Astrocyte (in vitro differentiated cells and primary cell): ENCODE measurements around the gene ATP2A2. TPM values are rescaled to one million over a fixed set of nuclear protein-coding genes. Genes with fewer than 3 reads are reported as not detected.

Experiments used
- DNase-seq: peaks from one replicate; pipeline ENCODE4 v3.0.0-alpha.2; 2010; ENCODE audit warnings: low read depth
- FAIRE-seq: peaks from 2 replicates; lab custom pipeline; 2011; peaks lifted over from hg19 to GRCh38; lab: Jason Lieb, UNC
- H2AFZ ChIP-seq: 2 replicates; pipeline ENCODE4 v1.6.0; 2012; ENCODE audit warnings: low read depth, low read length, inconsistent platforms
- H3K27ac ChIP-seq: 2 replicates; pipeline ENCODE4 v1.5.1; 2011; ENCODE audit warnings: low read depth, low read length, inconsistent platforms
- H3K27me3 ChIP-seq: 2 replicates; pipeline ENCODE4 v1.6.0; 2011; ENCODE audit warnings: low read length, inconsistent platforms; ENCODE audit not compliant: insufficient read depth
- H3K36me3 ChIP-seq: 2 replicates; pipeline ENCODE4 v1.5.1; 2011; ENCODE audit warnings: low read length, inconsistent platforms; ENCODE audit not compliant: insufficient read depth
- H3K4me1 ChIP-seq: 2 replicates; pipeline ENCODE4 v1.5.1; 2011; ENCODE audit warnings: low read length, inconsistent platforms; ENCODE audit not compliant: insufficient read depth
- H3K4me2 ChIP-seq: 2 replicates; pipeline ENCODE4 v1.6.0; 2012; ENCODE audit warnings: low read length, inconsistent platforms
- H3K4me3 ChIP-seq: 2 replicates; pipeline ENCODE4 v1.5.1; 2011; ENCODE audit warnings: low read depth, mild to moderate bottlenecking, low read length, inconsistent platforms; ENCODE audit not compliant: insufficient read depth
- H3K79me2 ChIP-seq: 2 replicates; pipeline ENCODE4 v1.6.0; 2012; ENCODE audit warnings: mild to moderate bottlenecking, low read length, inconsistent platforms; ENCODE audit not compliant: insufficient read depth
- H3K9ac ChIP-seq: 2 replicates; pipeline ENCODE4 v1.6.0; 2012; ENCODE audit warnings: mild to moderate bottlenecking, low read length, inconsistent platforms
- H3K9me3 ChIP-seq: 2 replicates; pipeline ENCODE4 v1.5.1; 2012; ENCODE audit warnings: low read depth, mild to moderate bottlenecking, low read length, inconsistent platforms; ENCODE audit not compliant: insufficient read depth
- H4K20me1 ChIP-seq: 2 replicates; pipeline ENCODE4 v1.6.0; 2012; ENCODE audit warnings: low read length, inconsistent platforms; ENCODE audit not compliant: insufficient read depth
- H3K27ac Mint-ChIP-seq: one replicate; pipeline ENCODE4 v1.8.0; 2021; ENCODE audit warnings: mild to moderate bottlenecking, mixed read lengths; ENCODE audit not compliant: unreplicated experiment
- H3K27me3 Mint-ChIP-seq: one replicate; pipeline ENCODE4 v1.8.0; 2021; ENCODE audit warnings: low read depth, mixed read lengths; ENCODE audit not compliant: unreplicated experiment
- H3K36me3 Mint-ChIP-seq: one replicate; pipeline ENCODE4 v1.8.0; 2021; ENCODE audit warnings: low read depth, mixed read lengths; ENCODE audit not compliant: unreplicated experiment
- H3K4me1 Mint-ChIP-seq: one replicate; pipeline ENCODE4 v1.8.0; 2021; ENCODE audit warnings: low read depth, mixed read lengths; ENCODE audit not compliant: unreplicated experiment
- H3K4me3 Mint-ChIP-seq: one replicate; pipeline ENCODE4 v1.8.0; 2021; ENCODE audit warnings: mild to moderate bottlenecking, moderate library complexity, mixed read lengths; ENCODE audit not compliant: unreplicated experiment
- H3K9me3 Mint-ChIP-seq: one replicate; pipeline ENCODE4 v1.8.0; 2021; ENCODE audit warnings: mild to moderate bottlenecking, mixed read lengths; ENCODE audit not compliant: unreplicated experiment
- EZH2 ChIP-seq: IDR thresholded peaks from 2 replicates; pipeline ENCODE4 v1.6.1; 2012; ENCODE audit warnings: mild to moderate bottlenecking, low read length, inconsistent platforms; ENCODE audit not compliant: insufficient read depth
- total RNA-seq: library from RNA; stranded (reverse); gene quantifications from 2 replicates; pipeline ENCODE4 v1.2.1, GENCODE V29; 2021
- TF ChIP-seq, protein P1 (sequence below): IDR thresholded peaks from 2 replicates; pipeline ENCODE4 v1.5.1; 2011; ENCODE audit warnings: low read depth, mild to moderate bottlenecking, inconsistent platforms, low read length, moderate library complexity; ENCODE audit not compliant: insufficient read depth

Gene ATP2A2
- total RNA-seq, 1 donor from 2014 or later, result 262 TPM

DNA sequence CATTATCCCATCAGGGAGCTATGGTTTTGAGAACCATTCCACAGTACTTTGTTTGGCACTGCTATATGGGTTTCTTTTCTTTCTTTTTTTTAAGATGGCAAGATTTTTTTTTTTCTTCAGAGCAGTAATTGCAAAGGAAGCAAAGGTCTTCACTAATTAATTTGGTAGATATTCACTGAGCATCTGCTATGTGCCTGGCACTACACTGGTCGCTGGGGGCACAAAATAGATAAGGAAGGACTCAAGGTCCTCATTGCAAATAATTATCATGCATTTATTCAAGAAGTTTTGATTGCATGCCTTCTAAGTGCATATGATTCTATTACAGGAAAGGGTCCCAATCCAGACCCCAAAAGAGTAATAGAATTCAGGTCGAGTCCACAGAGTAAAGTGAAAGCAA is 10.0 kb upstream of the ATP2A2 start:
- no peak overlapping the region for H2AFZ ChIP-seq
- no peaks in the 10 kb centered on the region for H3K36me3 Mint-ChIP-seq
- no peaks in the 10 kb centered on the region for H3K9me3 Mint-ChIP-seq
- no peak overlapping the region for H3K9ac ChIP-seq
- peaks cover 40% of the 10 kb centered on the region for H3K4me1 Mint-ChIP-seq
- peak overlapping the region; percentile 78 for H3K4me2 ChIP-seq
- no peaks in the 10 kb centered on the region for H3K27me3 ChIP-seq
- H3K27ac ChIP-seq, result no peak overlapping the region
- H3K27ac Mint-ChIP-seq, result no peak overlapping the region
- H3K27me3 Mint-ChIP-seq, result no peaks in the 10 kb centered on the region
- no peaks in the 10 kb centered on the region for H3K9me3 ChIP-seq
- no peaks in the 10 kb centered on the region for H3K79me2 ChIP-seq
- DNase-seq (no peak), FAIRE-seq (no peak)
- no peak overlapping the region for H3K4me3 Mint-ChIP-seq
- no peaks in the 10 kb centered on the region for H4K20me1 ChIP-seq
- no peaks in the 10 kb centered on the region for H3K36me3 ChIP-seq
- H3K4me1 ChIP-seq, result peaks cover 29% of the 10 kb centered on the region
- H3K4me3 ChIP-seq, result no peak overlapping the region
- TF ChIP-seq, protein P1, sequence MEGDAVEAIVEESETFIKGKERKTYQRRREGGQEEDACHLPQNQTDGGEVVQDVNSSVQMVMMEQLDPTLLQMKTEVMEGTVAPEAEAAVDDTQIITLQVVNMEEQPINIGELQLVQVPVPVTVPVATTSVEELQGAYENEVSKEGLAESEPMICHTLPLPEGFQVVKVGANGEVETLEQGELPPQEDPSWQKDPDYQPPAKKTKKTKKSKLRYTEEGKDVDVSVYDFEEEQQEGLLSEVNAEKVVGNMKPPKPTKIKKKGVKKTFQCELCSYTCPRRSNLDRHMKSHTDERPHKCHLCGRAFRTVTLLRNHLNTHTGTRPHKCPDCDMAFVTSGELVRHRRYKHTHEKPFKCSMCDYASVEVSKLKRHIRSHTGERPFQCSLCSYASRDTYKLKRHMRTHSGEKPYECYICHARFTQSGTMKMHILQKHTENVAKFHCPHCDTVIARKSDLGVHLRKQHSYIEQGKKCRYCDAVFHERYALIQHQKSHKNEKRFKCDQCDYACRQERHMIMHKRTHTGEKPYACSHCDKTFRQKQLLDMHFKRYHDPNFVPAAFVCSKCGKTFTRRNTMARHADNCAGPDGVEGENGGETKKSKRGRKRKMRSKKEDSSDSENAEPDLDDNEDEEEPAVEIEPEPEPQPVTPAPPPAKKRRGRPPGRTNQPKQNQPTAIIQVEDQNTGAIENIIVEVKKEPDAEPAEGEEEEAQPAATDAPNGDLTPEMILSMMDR, result no peak
- no peak for TF ChIP-seq EZH2

DNA sequence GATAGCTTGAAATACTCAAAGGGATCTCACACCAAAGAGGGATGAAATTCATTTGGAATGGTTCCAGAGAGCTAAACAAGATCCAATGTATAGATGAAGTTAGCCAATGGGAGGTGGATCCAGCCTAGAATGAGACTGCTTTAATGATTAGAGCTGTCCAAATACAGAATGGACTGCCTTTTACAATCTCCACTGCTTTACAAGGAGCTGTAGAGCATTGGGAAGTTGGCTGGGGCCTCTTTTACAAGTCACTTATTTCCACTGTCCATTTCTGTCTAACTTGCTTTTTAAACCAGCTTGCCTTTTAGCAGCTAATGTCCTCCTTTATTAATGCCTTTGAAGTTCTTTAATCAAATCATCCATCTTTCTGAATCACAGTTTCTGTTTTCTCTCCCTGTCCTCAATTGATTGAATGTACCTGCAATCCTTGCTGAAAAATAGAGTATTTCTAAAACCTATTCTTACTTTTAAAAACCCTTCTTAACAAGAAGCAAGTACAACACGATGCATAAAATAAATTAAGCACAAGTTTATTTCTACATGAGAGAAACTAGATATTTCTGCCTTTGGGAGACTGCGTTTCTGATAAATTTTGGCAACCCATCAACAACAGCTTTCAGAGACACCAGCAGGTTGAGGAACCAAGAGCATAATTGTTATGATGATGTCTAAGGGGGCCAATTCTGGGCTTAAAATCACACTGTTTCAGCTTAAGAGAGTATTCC is 3.4 kb upstream of the ATP2A2 start:
- Histone ChIP-seq H2AFZ (no peak overlapping the region), H3K27me3 (no peaks in the 10 kb centered on the region), H3K4me1 (peaks cover 11% of the 10 kb centered on the region), H3K4me2 (no peak overlapping the region), H3K36me3 (no peaks in the 10 kb centered on the region), H3K79me2 (peaks cover 14% of the 10 kb centered on the region), H3K4me3 (no peak overlapping the region), H4K20me1 (peaks cover 12% of the 10 kb centered on the region), H3K27ac (no peak overlapping the region), H3K9ac (no peak overlapping the region), H3K9me3 (no peaks in the 10 kb centered on the region)
- Mint-ChIP-seq H3K27ac (no peak overlapping the region), H3K36me3 (peaks cover 2% of the 10 kb centered on the region), H3K9me3 (peaks cover 1% of the 10 kb centered on the region), H3K4me3 (no peak overlapping the region), H3K4me1 (peaks cover 11% of the 10 kb centered on the region), H3K27me3 (no peaks in the 10 kb centered on the region)
- DNase-seq (no peak), FAIRE-seq (no peak)
- TF ChIP-seq EZH2, result no peak
- TF ChIP-seq, protein P1, result no peak

DNA sequence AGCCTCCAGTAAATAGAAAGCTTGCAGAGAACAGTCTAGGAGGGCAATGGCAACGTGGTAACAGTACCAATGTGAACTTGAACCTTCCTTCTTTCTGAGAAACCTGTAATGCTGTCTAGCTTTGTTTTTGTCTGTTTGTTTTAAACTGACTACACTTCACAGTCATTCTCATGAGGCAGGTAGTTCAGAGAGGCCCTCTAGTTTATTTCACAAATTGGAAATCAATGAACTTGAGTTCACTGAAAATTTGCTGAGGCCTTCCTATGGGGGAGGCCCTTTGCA is 2.9 kb upstream of the ATP2A2 start:
- peaks cover 1% of the 10 kb centered on the region for H3K9me3 Mint-ChIP-seq
- Histone ChIP-seq H3K4me2 (no peak overlapping the region), H2AFZ (no peak overlapping the region), H3K79me2 (peaks cover 19% of the 10 kb centered on the region), H3K36me3 (peaks cover 4% of the 10 kb centered on the region), H3K4me1 (peaks cover 11% of the 10 kb centered on the region), H4K20me1 (peaks cover 17% of the 10 kb centered on the region), H3K4me3 (no peak overlapping the region), H3K27me3 (no peaks in the 10 kb centered on the region), H3K27ac (no peak overlapping the region), H3K9me3 (no peaks in the 10 kb centered on the region), H3K9ac (no peak overlapping the region)
- TF ChIP-seq, protein P1, result no peak
- no peak for TF ChIP-seq EZH2
- H3K27ac Mint-ChIP-seq, result no peak overlapping the region
- no peak for DNase-seq
- H3K4me1 Mint-ChIP-seq, result peaks cover 13% of the 10 kb centered on the region
- FAIRE-seq, result no peak
- no peak overlapping the region for H3K4me3 Mint-ChIP-seq
- no peaks in the 10 kb centered on the region for H3K27me3 Mint-ChIP-seq
- H3K36me3 Mint-ChIP-seq, result peaks cover 2% of the 10 kb centered on the region
